Islet of Langerhans (tissue), 1 donor: ENCODE data around the gene ISYNA1.

Source experiments
- FAIRE-seq: peaks from one replicate; lab custom pipeline; 2011; peaks lifted over from hg19 to GRCh38; lab: Jason Lieb, UNC

The ISYNA1 gene

DNA sequence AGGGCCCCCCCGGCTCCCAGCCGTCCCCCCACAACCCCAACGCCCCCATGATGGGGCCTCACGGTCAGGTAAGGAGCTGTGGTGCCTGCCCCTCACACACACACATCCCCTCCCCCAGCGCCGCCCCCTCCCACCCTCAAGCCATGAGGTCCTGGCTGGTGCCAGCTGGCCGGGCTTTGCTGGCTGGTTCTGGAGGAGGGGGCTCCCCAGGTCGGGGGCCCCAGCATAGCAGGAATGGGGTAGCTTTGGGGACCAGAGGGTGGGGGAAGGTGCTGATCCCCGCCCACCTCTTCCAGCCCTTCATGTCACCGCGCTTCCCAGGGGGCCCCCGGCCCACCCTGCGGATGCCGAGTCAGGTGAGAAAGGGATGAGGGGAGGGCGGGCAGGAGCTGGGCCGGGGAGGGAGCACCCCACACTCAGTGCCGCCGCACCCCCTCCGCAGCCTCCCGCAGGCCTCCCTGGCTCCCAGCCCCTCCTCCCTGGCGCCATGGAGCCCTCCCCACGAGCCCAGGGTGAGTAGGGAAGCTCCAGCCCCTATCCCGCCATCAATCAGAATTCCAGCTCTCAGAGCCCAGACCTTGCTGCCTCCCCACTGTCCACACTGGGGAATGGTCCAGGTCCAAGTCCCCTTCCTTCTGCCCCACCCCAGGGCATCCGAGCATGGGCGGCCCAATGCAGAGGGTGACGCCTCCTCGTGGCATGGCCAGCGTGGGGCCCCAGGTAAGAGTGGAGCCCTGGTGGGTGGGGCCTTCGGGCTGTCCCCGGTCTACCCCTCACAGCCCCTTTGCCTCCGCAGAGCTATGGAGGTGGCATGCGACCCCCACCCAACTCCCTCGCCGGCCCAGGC lies 6.4 kb downstream of the ISYNA1 start:
- FAIRE-seq = no peak

DNA sequence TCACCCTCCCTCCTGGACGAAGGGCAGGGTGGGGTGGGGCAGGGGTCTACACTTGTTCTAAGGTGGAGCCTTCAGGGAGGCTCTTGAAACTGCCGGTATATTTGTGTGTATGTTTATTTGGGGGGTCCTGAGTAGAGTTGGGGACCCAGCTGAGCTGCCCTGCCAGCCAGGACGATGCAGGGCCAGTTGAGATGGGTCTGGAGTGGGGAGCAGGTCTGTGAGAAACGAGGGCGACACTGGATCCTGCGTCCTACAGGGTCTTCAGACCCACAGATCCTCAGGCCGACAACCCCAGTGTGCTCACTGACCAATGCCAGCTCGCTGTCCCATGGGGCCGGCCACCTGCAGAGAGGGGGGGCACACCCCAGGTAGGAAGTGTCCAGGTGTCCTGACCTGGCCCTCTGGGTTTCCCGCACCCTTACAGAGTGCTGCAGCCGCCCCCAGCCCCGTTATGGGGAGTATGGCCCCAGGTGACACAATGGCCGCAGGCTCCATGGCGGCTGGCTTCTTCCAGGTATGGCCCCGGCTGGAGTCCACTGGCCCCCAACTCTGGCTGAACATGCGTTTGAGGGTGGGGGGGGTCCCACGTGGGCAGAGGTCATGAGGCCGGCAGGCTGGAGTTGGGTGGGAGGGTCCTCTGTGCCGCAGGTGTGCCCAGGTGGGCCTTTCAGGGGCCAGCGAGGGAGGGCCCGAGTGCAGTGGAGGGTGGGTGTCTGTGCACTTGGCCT lies 7.4 kb downstream of the ISYNA1 start:
- FAIRE-seq = no peak

DNA sequence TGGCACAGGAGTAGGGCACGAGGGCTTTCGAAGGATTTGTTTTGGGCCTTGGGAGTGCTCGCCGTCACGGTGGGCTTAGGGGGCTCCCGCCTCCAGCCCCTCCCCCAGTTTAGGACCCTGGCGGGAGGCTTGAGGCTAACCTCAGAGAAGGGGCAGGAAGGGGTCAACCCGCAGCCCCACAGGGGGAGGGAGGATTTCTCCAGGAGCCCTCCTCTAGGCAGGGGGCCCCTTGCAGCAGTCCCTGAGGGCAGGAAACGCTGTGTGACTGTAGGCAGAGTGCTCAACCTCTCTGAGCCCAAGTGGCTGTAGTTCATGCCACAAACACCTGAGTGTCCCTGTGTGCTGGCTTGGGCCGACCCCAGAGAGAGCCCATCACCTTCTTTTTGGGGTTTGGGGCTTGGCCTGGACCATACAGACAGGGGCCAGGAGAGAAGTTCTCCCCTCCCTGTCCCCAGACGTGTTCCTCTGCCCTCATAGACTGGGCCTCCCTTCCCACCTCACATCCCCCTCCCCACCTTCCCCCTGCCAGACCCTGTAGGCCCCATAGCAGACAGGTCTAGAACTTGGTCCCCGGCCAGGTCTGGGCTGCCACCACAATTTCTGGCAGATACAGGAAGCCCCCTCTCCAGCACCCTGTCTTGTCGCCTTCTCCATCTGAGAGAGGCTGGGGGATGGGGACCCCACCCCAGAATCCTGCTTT lies 8.1 kb downstream of the ISYNA1 start:
- FAIRE-seq = no peak

DNA sequence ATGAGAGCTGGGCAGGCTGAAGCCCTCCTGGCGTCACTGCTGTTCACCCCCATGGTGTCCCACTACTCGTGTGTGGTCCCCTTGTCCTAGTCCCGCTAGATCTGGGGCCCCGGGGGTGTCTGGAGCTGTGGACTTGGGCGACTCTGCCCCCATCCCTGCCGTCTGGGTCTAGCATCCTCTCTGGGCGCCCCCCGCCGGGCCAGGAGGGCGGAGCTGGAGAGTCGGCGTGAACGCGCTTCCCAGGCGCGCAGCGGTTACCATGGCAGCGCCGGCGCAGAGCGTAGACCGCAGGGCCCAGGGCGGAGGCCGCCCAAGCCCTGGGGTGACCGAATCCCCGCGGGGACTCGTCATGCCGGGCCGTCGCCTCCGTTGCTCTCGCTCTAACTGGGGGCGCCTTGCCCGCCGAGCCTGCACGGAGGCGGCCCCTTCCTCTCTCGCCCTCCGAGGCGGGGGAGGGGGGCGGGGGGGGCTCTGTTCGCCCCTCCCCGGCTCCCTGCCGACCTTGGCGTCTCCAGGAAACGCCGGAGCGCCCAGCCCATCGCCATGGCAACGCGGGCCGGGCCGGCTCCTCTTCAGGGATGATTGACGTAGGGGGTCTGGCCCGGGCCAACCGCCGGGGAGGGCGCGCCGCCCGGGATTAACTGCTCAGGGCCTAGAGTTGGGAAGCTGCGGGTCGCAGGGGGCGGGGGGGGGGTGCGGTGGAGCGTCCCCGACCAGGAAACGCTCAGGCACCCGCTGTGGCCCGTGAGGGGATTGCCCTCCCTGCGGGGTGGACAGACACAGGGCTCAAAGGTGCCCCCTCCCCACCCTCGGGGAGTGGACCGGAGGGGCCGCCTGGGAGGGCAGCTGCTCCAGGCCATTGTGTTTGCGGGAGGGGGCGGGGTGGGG lies 8.9 kb downstream of the ISYNA1 start:
- FAIRE-seq = no peak

DNA sequence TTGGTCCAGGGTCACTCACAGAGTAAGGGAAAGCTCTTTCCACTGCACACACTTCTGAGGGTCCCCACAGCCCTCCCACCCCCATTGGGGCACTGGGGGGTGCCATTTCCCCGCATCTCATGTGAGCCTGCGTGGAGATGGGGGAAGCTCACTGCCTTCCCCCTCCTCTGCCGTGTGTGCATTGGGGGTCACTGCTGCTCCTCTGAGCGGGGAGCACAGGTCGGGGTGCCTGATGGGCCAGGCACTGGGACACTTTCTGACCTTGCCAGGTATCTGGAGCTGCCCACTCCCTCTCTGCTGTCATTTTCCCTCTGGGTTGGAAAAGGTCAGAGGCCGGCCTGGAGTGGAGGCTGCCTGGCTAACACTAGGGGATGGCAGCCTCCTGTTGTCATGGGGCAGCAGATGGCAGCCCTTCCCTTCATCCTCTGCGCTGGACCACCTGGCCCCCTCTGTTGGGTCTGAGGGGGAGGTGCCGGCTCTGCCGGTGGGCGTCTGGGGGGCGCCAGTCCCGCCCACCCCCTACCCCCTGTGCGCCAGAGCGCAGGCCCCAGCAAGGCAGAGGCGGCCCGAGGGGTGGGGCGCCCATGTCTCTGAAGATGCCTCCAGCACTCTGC lies 9.7 kb downstream of the ISYNA1 start:
- FAIRE-seq = no peak

DNA sequence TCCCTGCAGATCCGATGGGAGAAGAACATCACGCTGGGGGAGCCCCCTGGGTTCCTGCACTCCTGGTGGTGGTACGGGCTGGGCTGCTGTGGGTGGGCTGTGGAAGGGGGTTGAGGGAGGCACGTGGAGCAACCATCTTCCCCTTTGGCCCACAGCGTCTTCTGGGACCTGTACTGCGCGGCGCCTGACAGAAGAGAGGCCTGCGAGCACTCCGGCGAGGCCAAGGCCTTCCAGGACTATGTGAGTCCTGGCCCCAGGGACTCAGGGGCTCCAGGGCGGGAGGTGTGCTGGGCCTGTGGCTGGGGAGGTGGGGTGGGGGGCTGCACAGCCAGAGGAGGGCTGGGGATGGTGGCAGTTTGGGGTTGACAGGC lies 10.2 kb downstream of the ISYNA1 start:
- FAIRE-seq = no peak

DNA sequence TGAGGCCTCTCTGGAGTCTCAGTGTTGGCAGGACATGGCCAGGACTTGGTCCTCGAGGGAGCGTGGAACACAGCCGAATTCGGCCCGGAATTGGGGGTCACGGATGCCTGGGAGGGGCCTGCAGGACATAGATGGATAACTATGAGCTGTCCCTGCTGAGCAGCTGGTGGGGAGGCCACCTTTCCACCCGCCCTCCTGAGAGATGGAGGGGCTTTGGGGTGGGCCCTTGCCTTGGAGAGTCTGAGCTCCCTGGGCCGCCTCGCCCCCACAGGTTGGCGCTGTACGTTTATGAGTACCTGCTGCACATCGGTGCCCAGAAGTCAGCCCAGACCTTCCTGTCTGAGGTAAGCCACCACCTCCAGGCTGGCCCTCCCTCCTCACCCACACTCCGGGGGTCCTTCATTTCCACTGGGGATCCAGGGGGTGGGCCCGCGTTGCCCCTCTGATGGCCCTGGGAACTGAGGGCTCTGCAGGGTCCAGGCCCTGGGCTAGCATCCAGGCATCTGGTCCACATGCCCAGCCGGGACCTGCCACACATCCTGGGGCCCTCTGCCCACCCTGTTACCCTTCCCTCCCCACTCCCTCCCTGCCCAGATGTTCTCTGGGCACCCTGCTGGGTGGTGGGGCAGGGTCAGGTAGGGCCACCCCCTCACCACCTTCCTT lies 10.7 kb downstream of the ISYNA1 start:
- no peak for FAIRE-seq

GRCh38 chr19:18426416-18426767 lies 11.5 kb downstream of the ISYNA1 start:
- no peak for FAIRE-seq

DNA sequence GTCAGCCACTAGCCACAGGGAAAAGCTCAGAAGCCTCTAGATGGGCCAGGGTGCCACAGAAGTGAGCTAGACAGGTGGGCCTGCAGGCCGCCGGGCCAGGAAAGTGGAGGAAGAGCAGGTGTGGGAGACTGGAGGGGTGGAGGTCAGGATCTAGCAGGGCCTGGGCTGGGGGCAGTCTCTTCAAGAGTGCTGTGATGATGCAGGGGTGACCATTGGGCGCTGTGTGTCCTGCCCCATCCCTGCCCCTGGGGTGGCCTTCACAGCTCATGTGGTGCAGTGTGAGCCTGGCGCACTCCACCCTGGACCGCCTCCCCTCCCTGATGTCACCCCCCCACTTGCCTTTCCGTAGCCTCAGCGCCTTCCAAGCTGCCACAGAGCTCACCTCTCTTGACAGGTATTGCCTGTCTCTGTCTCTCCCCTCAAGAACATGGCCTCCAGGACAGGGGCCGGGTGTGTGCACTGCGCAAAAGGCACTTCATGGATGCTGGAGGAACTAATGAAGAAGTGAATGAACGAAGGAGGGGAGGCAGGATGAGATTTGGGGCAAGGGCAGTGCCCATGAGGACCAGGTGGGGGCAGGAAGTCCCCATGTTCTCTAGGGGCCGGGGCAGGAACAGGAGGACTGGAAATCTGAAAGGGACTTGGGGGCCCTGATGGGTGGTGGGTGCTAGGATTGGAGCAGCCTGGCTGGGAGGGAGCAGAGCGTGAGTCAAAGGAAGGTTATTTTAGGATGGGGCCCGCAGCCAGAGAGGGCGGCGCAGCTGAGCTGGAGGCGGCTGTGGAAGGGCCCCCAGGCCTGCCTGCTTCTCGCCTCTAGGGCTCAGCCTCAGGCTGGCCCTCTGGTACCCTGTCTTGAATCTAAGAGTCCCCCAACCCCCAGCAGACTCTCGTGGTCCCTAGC lies 12.2 kb downstream of the ISYNA1 start:
- FAIRE-seq = no peak

DNA sequence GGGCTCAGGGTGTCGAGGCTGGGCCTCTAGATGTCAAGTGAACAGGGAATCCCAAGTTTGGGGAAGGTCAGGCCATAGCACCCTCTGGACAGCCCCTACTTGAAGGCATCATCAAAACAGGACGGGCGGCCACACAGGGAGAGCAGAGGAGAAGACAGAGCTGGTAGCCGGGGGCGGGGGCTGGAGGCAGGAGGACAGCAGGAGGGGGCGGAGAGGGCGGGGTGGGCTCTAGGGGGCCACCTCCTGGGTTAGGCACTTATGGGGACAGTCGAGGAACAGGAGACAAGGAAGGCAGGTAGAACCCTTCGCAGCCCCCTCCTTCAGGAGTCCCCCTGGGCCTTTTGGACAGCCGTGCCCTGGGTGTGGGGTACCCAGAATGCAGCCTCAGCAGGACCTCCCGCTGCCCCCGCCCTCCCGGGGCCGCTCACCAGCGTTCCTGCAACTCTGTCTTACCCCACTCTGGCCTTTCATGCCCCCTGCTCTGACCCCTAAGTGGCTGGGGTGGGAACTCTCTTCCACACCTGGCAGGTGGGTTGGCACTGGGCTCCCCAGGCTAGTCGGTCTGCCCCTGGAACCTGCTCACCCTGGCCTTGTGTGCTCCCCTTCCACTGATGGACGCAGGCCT lies 12.9 kb downstream of the ISYNA1 start:
- no peak for FAIRE-seq

DNA sequence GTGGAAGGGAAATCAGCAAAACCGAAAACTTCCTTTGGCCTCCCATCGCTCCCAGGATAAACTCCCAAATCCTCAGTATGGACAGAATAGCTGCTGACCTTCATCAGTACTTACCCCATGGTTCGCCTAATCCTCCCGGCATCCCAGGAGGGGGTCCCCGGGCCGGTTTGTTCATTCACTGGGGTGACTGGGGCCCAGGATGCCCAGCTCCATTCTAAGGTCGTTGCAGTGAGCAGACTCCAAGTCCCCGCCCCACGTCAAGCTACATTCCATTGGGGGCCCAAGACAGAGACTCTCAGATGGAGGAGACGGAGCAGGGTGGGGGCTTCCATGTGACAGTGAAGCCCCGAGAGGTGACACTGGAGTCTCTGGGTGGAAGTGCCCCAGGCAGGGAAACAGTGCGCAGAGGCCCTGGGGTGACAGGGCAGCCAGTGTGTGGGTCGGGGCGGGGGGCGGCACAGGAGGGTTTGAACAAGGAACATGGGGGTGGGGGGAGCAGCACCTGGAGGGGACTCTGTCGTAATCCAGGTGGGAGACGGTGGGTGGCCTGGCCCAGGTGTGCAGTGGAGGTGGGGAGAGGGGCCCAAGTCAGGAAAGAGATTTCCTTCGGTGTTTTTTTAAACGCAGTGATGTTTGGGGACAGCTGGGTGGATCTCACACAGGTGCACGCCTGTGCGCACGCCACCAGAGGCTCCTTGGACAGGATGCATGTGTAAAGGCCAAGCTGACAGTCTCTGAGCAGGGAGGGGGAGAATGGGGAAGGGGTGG lies 13.6 kb downstream of the ISYNA1 start:
- FAIRE-seq = no peak

- FAIRE-seq = no peak
These were observed 14.5 kb downstream of the ISYNA1 start for GRCh38 chr19:18423258-18424020.

GRCh38 chr19:18422530-18423191 lies 15.3 kb downstream of the ISYNA1 start:
- no peak for FAIRE-seq

- no peak for FAIRE-seq
These were observed 16.5 kb downstream of the ISYNA1 start for GRCh38 chr19:18421371-18421959.

GRCh38 chr19:18420930-18421329 lies 17.0 kb downstream of the ISYNA1 start:
- no peak for FAIRE-seq

DNA sequence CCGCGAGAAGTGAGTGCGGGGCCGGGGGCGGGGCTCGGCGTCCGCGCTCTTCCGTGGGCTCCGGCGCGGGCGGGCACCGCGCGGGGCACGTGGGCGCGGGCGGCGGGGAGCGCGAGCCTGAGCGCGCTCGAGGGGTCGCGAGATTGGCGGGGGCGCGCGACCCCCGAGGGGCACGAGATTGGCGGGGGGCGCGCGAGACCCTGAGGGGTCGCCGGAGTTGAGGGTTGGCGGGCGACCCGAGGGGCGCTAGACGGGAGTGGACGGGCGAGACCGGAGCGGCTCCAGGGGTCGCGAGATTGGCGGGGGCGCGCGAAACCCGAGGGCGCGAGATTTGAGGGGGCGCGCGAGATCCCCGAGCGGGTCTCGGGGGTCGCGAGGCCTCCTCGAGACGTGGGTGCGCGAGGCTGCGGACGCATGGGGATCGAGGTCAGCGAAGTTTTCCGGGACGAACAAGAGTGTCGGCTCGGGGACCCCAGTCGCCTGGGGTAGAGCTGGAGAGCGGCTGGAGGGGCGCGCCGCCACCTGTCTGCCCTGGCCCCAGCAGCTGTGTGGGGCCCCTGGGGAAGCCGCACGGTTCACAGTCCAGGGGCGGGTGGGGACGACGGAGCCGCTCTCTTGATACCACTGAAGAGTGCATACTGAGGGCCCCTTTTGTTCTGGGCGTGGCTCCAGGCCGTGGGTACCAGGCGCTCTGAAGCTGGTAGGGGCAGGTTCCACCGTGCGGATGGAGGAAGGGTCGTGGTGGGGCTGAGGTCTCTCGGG lies 18.1 kb downstream of the ISYNA1 start:
- no peak for FAIRE-seq
